Suprapubic skin (tissue), 4 donors: ENCODE data around the gene KCTD11.

Experiments used
- CTCF ChIP-seq, 2 donors: fragments of 200-600 bp in 1 of 2; fragments of 450-650 bp in 1 of 2; sonication (generic) in 1 of 2; IDR thresholded peaks; one replicate each; pipeline ENCODE4 v1.5.1; 2016 to 2019; ENCODE audit warnings: antibody characterized with exemption in 2 of 2, mild to moderate bottlenecking in 1 of 2, moderate library complexity in 1 of 2
- EP300 ChIP-seq: sonication (generic); formaldehyde crosslinking; IDR thresholded peaks from one replicate; pipeline ENCODE4 v1.6.1; 2017; ENCODE audit warnings: antibody characterized with exemption
- POLR2A ChIP-seq, 2 donors: fragments of 450-650 bp; IDR thresholded peaks; one replicate each; pipeline ENCODE4 v1.6.1; 2017; ENCODE audit warnings: antibody characterized with exemption in 2 of 2, mild to moderate bottlenecking in 2 of 2, moderate library complexity in 2 of 2
- POLR2AphosphoS5 ChIP-seq, 3 donors: sonication (generic); formaldehyde crosslinking; IDR thresholded peaks; one replicate each; pipeline ENCODE4 v1.6.1; 2017; ENCODE audit warnings: antibody characterized with exemption in 3 of 3

GRCh38 chr17:7323731-7324437, 28.1 kb upstream of the KCTD11 start:
- TF ChIP-seq CTCF (IDR thresholded peaks at IDR 0.05) = peak; percentile 66 to 92
- TF ChIP-seq POLR2AphosphoS5 (IDR thresholded peaks at IDR 0.05) = no peak
- no peak for TF ChIP-seq POLR2A (IDR thresholded peaks at IDR 0.05)
- no peak for TF ChIP-seq EP300
